IMR-90 (cell line): ENCODE measurements around the gene RNF130. TPM values are rescaled to one million over a fixed set of nuclear protein-coding genes. Genes with fewer than 3 reads are reported as not detected.

Experiments used
- ATAC-seq: fragments of 200-7000 bp; cut with Tn5 transposase; 2 replicates; pipeline ENCODE4 v1.9.1; 2020; ENCODE audit warnings: low read depth, mild to moderate bottlenecking, moderate library complexity
- BruUV-seq: library from RNA; stranded (reverse); fragments of 400-500 nt; replicated peaks from 2 replicates; lab custom pipeline; 2021; lab: Mats Ljungman, UMichigan
- CTCF ChIA-PET: fragments of 300-600 bp; formaldehyde crosslinking; extraction: SDS; loops from one replicate; lab custom pipeline; 2021; ENCODE audit warnings: antibody characterized with exemption; lab: Yijun Ruan, JAX
- POLR2A ChIA-PET: fragments of 300-600 bp; sonication (Branson Sonifier 250); formaldehyde crosslinking; loops from one replicate; lab custom pipeline; 2022; ENCODE audit warnings: antibody characterized with exemption; ENCODE audit not compliant: unreplicated experiment; lab: Charles Lee
- DNase-seq: peaks from one replicate; pipeline ENCODE4 v3.0.0; 2013
- H2AFZ ChIP-seq: replicated peaks from 2 replicates; pipeline ENCODE3; 2013; ENCODE audit warnings: low read length, mild to moderate bottlenecking; ENCODE audit not compliant: poor library complexity
- H2AK5ac ChIP-seq: 2 replicates; pipeline ENCODE4 v1.6.1; 2013; ENCODE audit warnings: low read depth, low read length, inconsistent platforms
- H2AK9ac ChIP-seq: replicated peaks from 2 replicates; pipeline ENCODE3; 2013; ENCODE audit warnings: mild to moderate bottlenecking, low read depth, low read length, moderate library complexity; ENCODE audit not compliant: poor library complexity
- H2BK120ac ChIP-seq: 2 replicates; pipeline ENCODE4 v1.6.1; 2013; ENCODE audit warnings: low read depth, low read length, inconsistent platforms
- H2BK15ac ChIP-seq: 3 replicates; pipeline ENCODE4 v1.6.1; 2013; ENCODE audit warnings: low read depth, low read length, inconsistent platforms
- H2BK20ac ChIP-seq: 2 replicates; pipeline ENCODE4 v1.6.1; 2013; ENCODE audit warnings: low read depth, mild to moderate bottlenecking, inconsistent platforms, low read length, moderate library complexity
- H2BK5ac ChIP-seq: 2 replicates; pipeline ENCODE4 v1.6.1; 2013; ENCODE audit warnings: mild to moderate bottlenecking, low read depth, low read length, inconsistent platforms; ENCODE audit not compliant: poor library complexity, severe bottlenecking
- H3K14ac ChIP-seq: replicated peaks from 2 replicates; pipeline ENCODE4 v1.6.1; 2013; ENCODE audit warnings: low read depth, low read length, inconsistent platforms
- H3K18ac ChIP-seq: 2 replicates; pipeline ENCODE4 v1.6.1; 2013; ENCODE audit warnings: low read depth, low read length, control low read depth
- H3K23ac ChIP-seq: 2 replicates; pipeline ENCODE4 v1.6.1; 2013; ENCODE audit warnings: low read depth, low read length, inconsistent platforms
- H3K27ac ChIP-seq: 2 replicates; pipeline ENCODE4 v1.5.1; 2013; ENCODE audit warnings: mild to moderate bottlenecking, control low read depth, low read length; ENCODE audit not compliant: insufficient read depth
- H3K27me3 ChIP-seq: 2 replicates; pipeline ENCODE4 v1.6.1; 2013; ENCODE audit warnings: low read length; ENCODE audit not compliant: control insufficient read depth, insufficient read depth
- H3K36me3 ChIP-seq: 2 replicates; pipeline ENCODE4 v1.6.1; 2013; ENCODE audit warnings: low read length, mixed read lengths; ENCODE audit not compliant: control insufficient read depth, insufficient read depth
- H3K4ac ChIP-seq: 2 replicates; pipeline ENCODE4 v1.6.1; 2013; ENCODE audit warnings: low read depth, low read length, inconsistent platforms
- H3K4me1 ChIP-seq: 2 replicates; pipeline ENCODE4 v1.6.1; 2013; ENCODE audit warnings: low read length, mixed read lengths; ENCODE audit not compliant: control insufficient read depth, insufficient read depth
- H3K4me2 ChIP-seq: 2 replicates; pipeline ENCODE4 v1.6.1; 2013; ENCODE audit warnings: low read depth, mild to moderate bottlenecking, control low read depth, low read length, moderate library complexity
- H3K4me3 ChIP-seq: 2 replicates; pipeline ENCODE4 v1.5.1; 2013; ENCODE audit warnings: low read depth, mild to moderate bottlenecking, control low read depth, low read length, moderate library complexity; ENCODE audit not compliant: insufficient read depth
- H3K56ac ChIP-seq: 2 replicates; pipeline ENCODE4 v1.6.1; 2013; ENCODE audit warnings: low read length, inconsistent platforms; ENCODE audit not compliant: insufficient read depth; ENCODE audit errors: extremely low read depth
- H3K79me1 ChIP-seq, 2 experiments: 2 replicates each; pipeline ENCODE4 v1.6.1; 2013; ENCODE audit warnings: low read length in 2 of 2, inconsistent platforms in 1 of 2, low read depth in 1 of 2
- H3K9ac ChIP-seq: 2 replicates; pipeline ENCODE4 v1.6.1; 2013; ENCODE audit warnings: low read depth, low read length, control low read depth
- H3K9me1 ChIP-seq: 2 replicates; pipeline ENCODE4 v1.6.1; 2013; ENCODE audit warnings: low read length, inconsistent platforms; ENCODE audit not compliant: insufficient read depth
- H3K9me3 ChIP-seq: 2 replicates; pipeline ENCODE4 v1.6.1; 2013; ENCODE audit warnings: low read length; ENCODE audit not compliant: control insufficient read depth, insufficient read depth
- H4K20me1 ChIP-seq: 2 replicates; pipeline ENCODE4 v1.6.1; 2013; ENCODE audit warnings: low read length, inconsistent platforms; ENCODE audit not compliant: insufficient read depth
- H4K5ac ChIP-seq: 2 replicates; pipeline ENCODE4 v1.6.1; 2013; ENCODE audit warnings: mild to moderate bottlenecking, low read depth, low read length, control low read depth
- H4K8ac ChIP-seq, 2 experiments: 2 replicates each; pipeline ENCODE4 v1.6.1; 2013; ENCODE audit warnings: low read depth in 2 of 2, low read length in 2 of 2, control low read depth in 1 of 2, inconsistent platforms in 1 of 2
- H4K91ac ChIP-seq: 2 replicates; pipeline ENCODE4 v1.6.1; 2013; ENCODE audit warnings: low read depth, low read length, inconsistent platforms; ENCODE audit not compliant: insufficient read depth
- CEBPB ChIP-seq: IDR thresholded peaks from 2 replicates; pipeline ENCODE4 v1.6.1; 2012; ENCODE audit warnings: low read depth, low read length, improper control_type of control experiment
- ELK1 ChIP-seq: fragments of 150-350 bp; IDR thresholded peaks from 2 replicates; pipeline ENCODE4 v1.6.1; 2016; ENCODE audit warnings: low read depth, mild to moderate bottlenecking, low read length, moderate library complexity, borderline replicate concordance
- MAZ ChIP-seq: IDR thresholded peaks from 2 replicates; pipeline ENCODE4 v1.6.1; 2012; ENCODE audit warnings: low read depth, mild to moderate bottlenecking, low read length, improper control_type of control experiment, moderate library complexity, borderline replicate concordance
- MXI1 ChIP-seq: IDR thresholded peaks from 2 replicates; pipeline ENCODE4 v1.6.1; 2012; ENCODE audit warnings: low read depth, mild to moderate bottlenecking, low read length, moderate library complexity, borderline replicate concordance
- NFE2L2 ChIP-seq: fragments of 150-350 bp; IDR thresholded peaks from 2 replicates; pipeline ENCODE4 v1.6.1; 2016; ENCODE audit warnings: low read depth, mild to moderate bottlenecking, low read length
- POLR2A ChIP-seq: IDR thresholded peaks from 2 replicates; pipeline ENCODE4 v1.6.1; 2012; ENCODE audit warnings: mild to moderate bottlenecking, low read depth, low read length
- RAD21 ChIP-seq: IDR thresholded peaks from 2 replicates; pipeline ENCODE4 v1.6.1; 2012; ENCODE audit warnings: low read length, improper control_type of control experiment
- RCOR1 ChIP-seq: IDR thresholded peaks from 2 replicates; pipeline ENCODE4 v1.6.1; 2012; ENCODE audit warnings: mild to moderate bottlenecking, low read length, improper control_type of control experiment; ENCODE audit not compliant: insufficient replicate concordance
- RFX5 ChIP-seq: IDR thresholded peaks from 2 replicates; pipeline ENCODE4 v1.8.0; 2012; ENCODE audit warnings: low read depth, mild to moderate bottlenecking, low read length, moderate library complexity
- SMC3 ChIP-seq: fragments of 150-350 bp; IDR thresholded peaks from 2 replicates; pipeline ENCODE4 v1.6.1; 2016; ENCODE audit warnings: low read depth, mild to moderate bottlenecking, antibody characterized with exemption, low read length, moderate library complexity
- WGBS, 2 experiments: methylation state at CpG; one replicate each; pipeline versions ENCODE4 v1.1.5 to v1.1.7; 2013; ENCODE audit warnings: missing lambda C conversion rate in 2 of 2; ENCODE audit not compliant: insufficient read length in 1 of 2; ENCODE audit errors: extremely low coverage in 2 of 2; 5-methylcytosine and 5-hydroxymethylcytosine counted together
- dilution Hi-C: fragments of 300-500 bp; cut with HindIII; formaldehyde crosslinking; loops from one replicate; pipeline ENCODE4 v1.14.3; 2018; ENCODE audit warnings: low sequenced_read_pairs; ENCODE audit not compliant: unreplicated experiment
- in situ Hi-C: fragments of 300-500 bp; cut with MboI; formaldehyde crosslinking; loops from 3 replicates; pipeline ENCODE4 v1.14.3; 2019; ENCODE audit warnings: low sequenced_read_pairs, inconsistent platforms, mixed read lengths
- intact Hi-C: fragments of 100-400 bp; cut with micrococcal nuclease; formaldehyde crosslinking; loops from 2 replicates; pipeline ENCODE4 v1.10.0; 2022
- polyA plus RNA-seq, 3 experiments: library from polyadenylated mRNA; depleted of rRNA; stranded (reverse); fragments of >200 nt; gene quantifications; 2 replicates each; pipeline ENCODE4 v1.2.3, GENCODE V29; 2012; ENCODE audit warnings: low replicate concordance in 1 of 3
- total RNA-seq: library from RNA; depleted of rRNA; stranded (reverse); fragments of >200 nt; gene quantifications from 2 replicates; pipeline ENCODE4 v1.2.3, GENCODE V29; 2012

The RNF130 gene
- total and polyA plus RNA-seq, 2 of the 4 experiments (the other 2 are of a cell fraction), result 12.9 to 21.7 TPM

GRCh38 chr5:180018347-180019060, 53.1 kb downstream of the RNF130 start:
- H3K18ac ChIP-seq, result no peak overlapping the region
- no peak overlapping the region for H2BK15ac ChIP-seq
- H4K5ac ChIP-seq, result no peak overlapping the region
- no peak overlapping the region for H3K23ac ChIP-seq
- H3K4me1 ChIP-seq, result no peaks in the 10 kb centered on the region
- CTCF ChIA-PET, result no interaction called here
- no peak; the same call in 1 of the 2 replicates for ATAC-seq
- in situ Hi-C loops (no loop called here), dilution Hi-C loops (no loop called here), intact Hi-C loops (no loop called here)
- H3K56ac ChIP-seq, result no peak overlapping the region
- H2BK120ac ChIP-seq, result no peak overlapping the region
- H3K9ac ChIP-seq, result no peak overlapping the region
- peaks cover 0 to 4% of the 10 kb centered on the region in 2 experiments; a peak in 1 of 4 replicates for H3K79me1 ChIP-seq
- no peaks in the 10 kb centered on the region for H4K20me1 ChIP-seq
- no peak overlapping the region for H3K4me2 ChIP-seq
- no peak overlapping the region for H4K91ac ChIP-seq
- no peak for DNase-seq
- no peak overlapping the region for H2AK5ac ChIP-seq
- H3K27ac ChIP-seq, result no peak overlapping the region
- no peak overlapping the region for H2AK9ac ChIP-seq
- H3K4ac ChIP-seq, result no peak overlapping the region
- no peak overlapping the region for H2AFZ ChIP-seq
- H2BK5ac ChIP-seq, result no peak overlapping the region
- H3K14ac ChIP-seq, result no peak overlapping the region
- H3K9me1 ChIP-seq, result no peaks in the 10 kb centered on the region
- TF ChIP-seq RCOR1 (no peak), SMC3 (no peak), MAZ (no peak), MXI1 (no peak), CEBPB (no peak), POLR2A (no peak), ELK1 (no peak), NFE2L2 (no peak), RAD21 (no peak), RFX5 (no peak)
- peaks cover 7% of the 10 kb centered on the region for H3K36me3 ChIP-seq
- no peaks in the 10 kb centered on the region for H3K27me3 ChIP-seq
- no TSS peak for BruUV-seq
- no peaks in the 10 kb centered on the region for H3K9me3 ChIP-seq
- WGBS, 2 experiments, result no CpG with 5 or more reads among the region's 5 CpGs
- POLR2A ChIA-PET, result no interaction called here
- no peak overlapping the region for H4K8ac ChIP-seq
- no peak overlapping the region for H3K4me3 ChIP-seq
- H2BK20ac ChIP-seq, result no peak overlapping the region
